Measurements from ENCODE around the gene ITPRIP.

ITPRIP gene

GRCh38 chr10:104300002-104300735 is 38.1 kb downstream of the ITPRIP start:
- peak overlapping the region in 1 of 3 experiments; percentile 73 for H3K27ac Mint-ChIP-seq

GRCh38 chr10:104299031-104299904 is 39.0 kb downstream of the ITPRIP start:
- peaks cover 4% of the 10 kb centered on the region for H3K27me3 Mint-ChIP-seq (ENCODE audit: low read depth)
- H3K36me3 Mint-ChIP-seq (ENCODE audit: low read depth), result no peaks in the 10 kb centered on the region
- TF ChIP-seq, protein P1, sequence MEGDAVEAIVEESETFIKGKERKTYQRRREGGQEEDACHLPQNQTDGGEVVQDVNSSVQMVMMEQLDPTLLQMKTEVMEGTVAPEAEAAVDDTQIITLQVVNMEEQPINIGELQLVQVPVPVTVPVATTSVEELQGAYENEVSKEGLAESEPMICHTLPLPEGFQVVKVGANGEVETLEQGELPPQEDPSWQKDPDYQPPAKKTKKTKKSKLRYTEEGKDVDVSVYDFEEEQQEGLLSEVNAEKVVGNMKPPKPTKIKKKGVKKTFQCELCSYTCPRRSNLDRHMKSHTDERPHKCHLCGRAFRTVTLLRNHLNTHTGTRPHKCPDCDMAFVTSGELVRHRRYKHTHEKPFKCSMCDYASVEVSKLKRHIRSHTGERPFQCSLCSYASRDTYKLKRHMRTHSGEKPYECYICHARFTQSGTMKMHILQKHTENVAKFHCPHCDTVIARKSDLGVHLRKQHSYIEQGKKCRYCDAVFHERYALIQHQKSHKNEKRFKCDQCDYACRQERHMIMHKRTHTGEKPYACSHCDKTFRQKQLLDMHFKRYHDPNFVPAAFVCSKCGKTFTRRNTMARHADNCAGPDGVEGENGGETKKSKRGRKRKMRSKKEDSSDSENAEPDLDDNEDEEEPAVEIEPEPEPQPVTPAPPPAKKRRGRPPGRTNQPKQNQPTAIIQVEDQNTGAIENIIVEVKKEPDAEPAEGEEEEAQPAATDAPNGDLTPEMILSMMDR (IDR thresholded peaks at IDR 0.05; ENCODE audit: unreplicated experiment in 3 of 3), result no peak
- peaks cover 24% of the 10 kb centered on the region for H3K4me1 Mint-ChIP-seq
- peak overlapping the region in 1 of 3 experiments; percentile 5 for H3K4me3 Mint-ChIP-seq
- peaks cover 2% of the 10 kb centered on the region for H3K9me3 Mint-ChIP-seq
- H3K27ac Mint-ChIP-seq, result peak overlapping the region in 2 of 3 experiments; percentile 62 to 73

More at GRCh38 chr10:104300002-104300735, 38.1 kb downstream of the ITPRIP start:
- TF ChIP-seq, protein P1 (IDR thresholded peaks at IDR 0.05; ENCODE audit: unreplicated experiment in 3 of 3), result no peak
- no peak overlapping the region for H3K4me3 Mint-ChIP-seq
- H3K9me3 Mint-ChIP-seq, result peaks cover 2% of the 10 kb centered on the region
- peaks cover 4% of the 10 kb centered on the region for H3K27me3 Mint-ChIP-seq (ENCODE audit: low read depth)
- peaks cover 29% of the 10 kb centered on the region for H3K4me1 Mint-ChIP-seq
- no peaks in the 10 kb centered on the region for H3K36me3 Mint-ChIP-seq (ENCODE audit: low read depth)

- Mint-ChIP-seq H3K36me3 (ENCODE audit: low read depth) (no peaks in the 10 kb centered on the region), H3K27me3 (ENCODE audit: low read depth) (peaks cover 4% of the 10 kb centered on the region), H3K4me1 (peaks cover 26% of the 10 kb centered on the region), H3K27ac (no peak overlapping the region), H3K9me3 (no peaks in the 10 kb centered on the region), H3K4me3 (no peak overlapping the region)
- TF ChIP-seq, protein P1 (IDR thresholded peaks at IDR 0.05; ENCODE audit: unreplicated experiment in 3 of 3), result peak in 1 of 3 experiments; percentile 28
These were observed 40.3 kb downstream of the ITPRIP start for GRCh38 chr10:104297697-104298660.

- Mint-ChIP-seq H3K36me3 (ENCODE audit: low read depth) (no peaks in the 10 kb centered on the region), H3K9me3 (no peaks in the 10 kb centered on the region), H3K27me3 (ENCODE audit: low read depth) (peaks cover 4% of the 10 kb centered on the region), H3K4me1 (peaks cover 29% of the 10 kb centered on the region), H3K4me3 (no peak overlapping the region), H3K27ac (peak overlapping the region in 1 of 3 experiments; percentile 39)
- TF ChIP-seq, protein P1 (IDR thresholded peaks at IDR 0.05; ENCODE audit: unreplicated experiment in 3 of 3), result no peak
These were observed 41.4 kb downstream of the ITPRIP start for GRCh38 chr10:104296687-104297436.

- TF ChIP-seq, protein P1 (IDR thresholded peaks at IDR 0.05; ENCODE audit: unreplicated experiment in 3 of 3), result no peak
- Mint-ChIP-seq H3K36me3 (ENCODE audit: low read depth) (no peaks in the 10 kb centered on the region), H3K27ac (no peak overlapping the region), H3K4me1 (peaks cover 12% of the 10 kb centered on the region), H3K4me3 (no peak overlapping the region), H3K27me3 (ENCODE audit: low read depth) (peaks cover 22% of the 10 kb centered on the region), H3K9me3 (no peaks in the 10 kb centered on the region)
These were observed 44.4 kb downstream of the ITPRIP start for GRCh38 chr10:104293781-104294321.

All from nephron (organoid).